ENCODE results near the gene TAS2R38. TPM values are rescaled to one million over a fixed set of nuclear protein-coding genes. Genes with fewer than 3 reads are reported as not detected.

TAS2R38 gene
- total RNA-seq, 4 donors from 2014 or later = not detected

DNA sequence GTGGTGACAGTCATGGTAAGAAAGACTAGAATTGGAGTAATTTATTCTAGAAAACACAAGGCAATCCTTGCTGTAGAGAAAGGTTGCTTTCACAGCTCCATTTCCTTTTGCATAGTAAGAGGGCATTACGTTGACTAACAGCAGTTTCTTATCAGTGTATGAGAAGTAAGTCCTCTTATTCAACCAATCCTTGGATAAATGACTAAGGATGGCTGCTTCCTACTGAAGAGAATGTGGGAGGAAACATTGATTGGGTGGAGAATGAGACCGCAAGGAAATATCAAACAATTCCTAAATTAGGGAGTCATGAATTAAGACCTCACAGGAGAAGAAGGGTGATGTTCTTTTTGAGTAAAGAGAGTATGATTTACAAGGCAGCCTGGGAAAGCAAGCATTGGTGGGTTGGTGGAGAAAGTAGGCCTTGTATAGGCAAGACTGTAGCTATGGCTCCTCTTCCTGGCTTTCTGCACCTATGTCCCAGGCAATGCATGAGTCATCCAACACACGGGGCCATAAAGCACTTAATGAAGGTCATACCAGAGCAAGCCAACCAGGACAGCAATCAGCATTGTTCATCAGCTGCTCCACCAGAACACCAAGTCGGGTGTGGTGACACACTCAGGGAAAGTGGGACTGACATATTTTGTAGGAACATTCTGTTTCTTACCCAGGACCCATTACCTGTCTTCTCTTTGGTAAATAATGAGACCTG is 27.7 kb upstream of the TAS2R38 start:
- 72% methylated on average over 4 of the region's 4 CpGs for WGBS
- no peaks in the 10 kb centered on the region for H3K36me3 ChIP-seq
- no peak overlapping the region for H3K27ac ChIP-seq (replicated peaks in 1 of 4)
- H3K4me3 ChIP-seq = no peak overlapping the region
- DNase-seq (ENCODE audit: extremely low spot score) = no peak
- H3K4me1 ChIP-seq = no peaks in the 10 kb centered on the region
- no peaks in the 10 kb centered on the region for H3K27me3 ChIP-seq
- intact Hi-C loops (cut with DNase I) = no loop called here
- H3K9me3 ChIP-seq = no peaks in the 10 kb centered on the region
- no peak for TF ChIP-seq POLR2AphosphoS5 (IDR thresholded peaks at IDR 0.05)
- TF ChIP-seq, protein P1, sequence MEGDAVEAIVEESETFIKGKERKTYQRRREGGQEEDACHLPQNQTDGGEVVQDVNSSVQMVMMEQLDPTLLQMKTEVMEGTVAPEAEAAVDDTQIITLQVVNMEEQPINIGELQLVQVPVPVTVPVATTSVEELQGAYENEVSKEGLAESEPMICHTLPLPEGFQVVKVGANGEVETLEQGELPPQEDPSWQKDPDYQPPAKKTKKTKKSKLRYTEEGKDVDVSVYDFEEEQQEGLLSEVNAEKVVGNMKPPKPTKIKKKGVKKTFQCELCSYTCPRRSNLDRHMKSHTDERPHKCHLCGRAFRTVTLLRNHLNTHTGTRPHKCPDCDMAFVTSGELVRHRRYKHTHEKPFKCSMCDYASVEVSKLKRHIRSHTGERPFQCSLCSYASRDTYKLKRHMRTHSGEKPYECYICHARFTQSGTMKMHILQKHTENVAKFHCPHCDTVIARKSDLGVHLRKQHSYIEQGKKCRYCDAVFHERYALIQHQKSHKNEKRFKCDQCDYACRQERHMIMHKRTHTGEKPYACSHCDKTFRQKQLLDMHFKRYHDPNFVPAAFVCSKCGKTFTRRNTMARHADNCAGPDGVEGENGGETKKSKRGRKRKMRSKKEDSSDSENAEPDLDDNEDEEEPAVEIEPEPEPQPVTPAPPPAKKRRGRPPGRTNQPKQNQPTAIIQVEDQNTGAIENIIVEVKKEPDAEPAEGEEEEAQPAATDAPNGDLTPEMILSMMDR (IDR thresholded peaks at IDR 0.05) = no peak
- no peak for TF ChIP-seq EP300 (IDR thresholded peaks at IDR 0.05)
- TF ChIP-seq POLR2A (IDR thresholded peaks at IDR 0.05; ENCODE audit: low read depth) = no peak

DNA sequence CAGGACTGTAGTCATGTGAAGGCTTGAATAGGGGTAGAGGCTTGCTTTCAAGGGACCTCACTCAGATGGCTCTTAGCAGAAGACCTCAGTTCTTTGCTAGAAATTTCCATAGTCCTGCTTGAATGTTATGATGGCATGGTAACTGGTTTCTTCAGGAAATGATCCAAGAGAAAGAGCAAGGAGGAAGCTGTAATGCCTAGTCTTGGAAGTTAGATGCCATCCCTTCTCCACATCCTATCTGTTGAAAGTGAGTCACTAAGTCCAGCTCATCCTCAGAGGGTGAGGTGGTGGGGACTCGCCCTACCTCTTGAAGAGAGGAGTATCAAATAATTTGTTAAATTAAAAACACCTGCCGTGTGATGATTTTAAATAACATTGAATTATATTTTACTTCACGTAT is 26.7 kb upstream of the TAS2R38 start:
- Histone ChIP-seq H3K4me3 (no peak overlapping the region), H3K4me1 (no peaks in the 10 kb centered on the region), H3K27ac (replicated peaks in 1 of 4) (no peak overlapping the region), H3K36me3 (no peaks in the 10 kb centered on the region), H3K9me3 (no peaks in the 10 kb centered on the region), H3K27me3 (no peaks in the 10 kb centered on the region)
- WGBS = 91% methylated on average over 3 of the region's 3 CpGs
- intact Hi-C loops (cut with DNase I) = no loop called here
- DNase-seq (ENCODE audit: extremely low spot score) = no peak
- no peak for TF ChIP-seq POLR2AphosphoS5 (IDR thresholded peaks at IDR 0.05)
- TF ChIP-seq, protein P1 (IDR thresholded peaks at IDR 0.05) = no peak
- TF ChIP-seq POLR2A (IDR thresholded peaks at IDR 0.05; ENCODE audit: low read depth) = no peak
- TF ChIP-seq EP300 (IDR thresholded peaks at IDR 0.05) = no peak

DNA sequence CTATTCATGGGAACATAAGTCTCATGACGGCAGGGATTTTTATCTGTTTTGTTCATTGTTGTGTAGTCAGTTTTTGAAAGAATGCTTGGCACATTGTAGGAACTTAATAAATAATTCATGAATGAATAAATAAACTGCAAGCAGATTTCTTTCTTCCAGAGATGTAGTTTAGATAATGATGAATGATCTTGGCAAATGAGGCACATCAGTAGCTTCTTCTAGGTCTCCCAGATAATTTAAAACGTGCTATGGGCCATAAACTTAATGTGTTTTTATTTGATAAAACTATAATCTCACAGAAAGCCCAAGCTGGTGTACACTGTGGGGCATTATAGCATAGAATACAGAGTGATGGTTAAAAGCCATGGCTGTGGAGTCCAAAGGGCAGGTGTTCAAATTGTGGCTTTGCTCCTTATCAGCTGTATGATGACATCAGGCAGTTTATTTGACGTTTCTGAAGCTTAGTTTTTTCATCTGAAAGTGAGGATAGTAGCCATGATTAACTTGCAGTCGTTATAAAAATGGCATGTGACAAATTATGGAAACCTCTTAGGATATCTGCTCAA is 25.6 kb upstream of the TAS2R38 start:
- intact Hi-C loops (cut with DNase I) = no loop called here
- no peaks in the 10 kb centered on the region for H3K4me1 ChIP-seq
- H3K9me3 ChIP-seq = no peaks in the 10 kb centered on the region
- TF ChIP-seq POLR2AphosphoS5 (IDR thresholded peaks at IDR 0.05) (no peak), EP300 (IDR thresholded peaks at IDR 0.05) (no peak), POLR2A (IDR thresholded peaks at IDR 0.05; ENCODE audit: low read depth) (no peak)
- TF ChIP-seq, protein P1 (IDR thresholded peaks at IDR 0.05) = no peak
- no peak overlapping the region for H3K27ac ChIP-seq (replicated peaks in 1 of 4)
- no peaks in the 10 kb centered on the region for H3K36me3 ChIP-seq
- no peak for DNase-seq (ENCODE audit: extremely low spot score)
- no peak overlapping the region for H3K4me3 ChIP-seq
- H3K27me3 ChIP-seq = no peaks in the 10 kb centered on the region
- WGBS = 53% methylated on average over 4 of the region's 4 CpGs

DNA sequence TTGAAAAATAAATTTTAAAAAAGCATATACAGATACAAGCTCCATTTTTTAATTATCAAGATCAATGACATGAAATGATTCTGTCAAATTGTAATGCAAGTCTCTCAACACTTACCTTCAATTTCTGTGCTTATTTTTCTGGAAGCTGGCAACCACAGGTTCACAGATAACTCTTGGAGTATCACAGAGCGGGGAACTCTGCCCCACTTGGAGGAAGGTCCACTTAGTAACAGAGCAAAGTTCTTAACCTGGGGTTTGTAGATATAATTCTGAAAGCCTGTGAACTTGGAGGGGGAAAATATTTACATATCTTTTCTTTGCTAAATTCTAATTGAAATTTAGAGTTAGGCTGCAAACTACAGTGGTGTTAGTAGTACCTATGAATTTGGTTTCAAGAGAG is 19.8 kb upstream of the TAS2R38 start:
- DNase-seq (ENCODE audit: extremely low spot score) = no peak
- H3K4me3 ChIP-seq = no peak overlapping the region
- no peaks in the 10 kb centered on the region for H3K27me3 ChIP-seq
- intact Hi-C loops (cut with DNase I) = no loop called here
- TF ChIP-seq POLR2A (IDR thresholded peaks at IDR 0.05; ENCODE audit: low read depth) (no peak), POLR2AphosphoS5 (IDR thresholded peaks at IDR 0.05) (no peak), EP300 (IDR thresholded peaks at IDR 0.05) (no peak)
- TF ChIP-seq, protein P1 (IDR thresholded peaks at IDR 0.05) = no peak
- no peaks in the 10 kb centered on the region for H3K36me3 ChIP-seq
- WGBS = 77% methylated on average over 1 of the region's 1 CpG
- no peaks in the 10 kb centered on the region for H3K4me1 ChIP-seq
- H3K9me3 ChIP-seq = no peaks in the 10 kb centered on the region
- H3K27ac ChIP-seq (replicated peaks in 1 of 4) = no peak overlapping the region
